HCT116 (cell line): ENCODE results near the gene ZNF346. TPM values are rescaled to one million over a fixed set of nuclear protein-coding genes. Genes with fewer than 3 reads are reported as not detected.

Experiments
- ATAC-seq: fragments of 200-7000 bp; cut with Tn5 transposase; 2 replicates; pipeline ENCODE4 v1.9.1; 2020; ENCODE audit warnings: mild to moderate bottlenecking, moderate library complexity
- BruUV-seq: library from RNA; stranded (reverse); fragments of 400-500 nt; replicated peaks from 2 replicates; lab custom pipeline; 2021; lab: Mats Ljungman, UMichigan
- CTCF ChIA-PET: fragments of 300-600 bp; sonication (Branson Sonifier 250); formaldehyde crosslinking; loops from one replicate; lab custom pipeline; 2021; ENCODE audit warnings: antibody characterized with exemption; lab: Charles Lee
- POLR2A ChIA-PET: fragments of 300-600, 350-600 bp; sonication (Branson Sonifier 250); formaldehyde crosslinking; loops from one replicate; lab custom pipeline; 2021; ENCODE audit warnings: antibody characterized with exemption; lab: Charles Lee
- RAD21 ChIA-PET, 2 experiments: fragments of 300-600 bp; sonication (Branson Sonifier 250); formaldehyde crosslinking; loops; one replicate each; lab custom pipeline; 2023; ENCODE audit warnings: low total read pairs in 2 of 2; ENCODE audit not compliant: uncharacterized antibody in 2 of 2, unreplicated experiment in 2 of 2, low non-redundant PET in 1 of 2; lab: Charles Lee
- DNase-seq: peaks from one replicate; pipeline ENCODE4 v3.0.0-alpha.2; 2010; ENCODE audit warnings: low read depth, low spot score
- H2AFZ ChIP-seq: fragments of 200-600 bp; shearing (Covaris generic), sonication (generic); 2 replicates; pipeline ENCODE4 v1.6.1; 2017; ENCODE audit warnings: low read depth, mixed run types, mixed read lengths, antibody characterized with exemption, low read length; ENCODE audit not compliant: poor library complexity, severe bottlenecking
- H3K27ac ChIP-seq: 2 replicates; pipeline ENCODE4 v1.5.1; 2012; ENCODE audit warnings: low read depth, low read length
- H3K27me3 ChIP-seq: fragments of 200-600 bp; sonication (generic); 2 replicates; pipeline ENCODE4 v1.6.1; 2016; ENCODE audit warnings: mixed run types, low read length, mixed read lengths; ENCODE audit not compliant: insufficient read depth
- H3K36me3 ChIP-seq, 2 experiments: fragments of 200-500 bp in 1 of 2; fragments of 200-600 bp in 1 of 2; sonication (Bioruptor generic) in 1 of 2; sonication (generic) in 1 of 2; 2 replicates each; pipeline versions ENCODE4 v1.5.1 to v1.6.1; 2014 to 2016; ENCODE audit warnings: low read length in 2 of 2, inconsistent platforms in 1 of 2, mixed read lengths in 1 of 2, mixed run types in 1 of 2; ENCODE audit not compliant: insufficient read depth in 2 of 2, control insufficient read depth in 1 of 2
- H3K4me1 ChIP-seq, 2 experiments: fragments of 200-600 bp in 1 of 2; sonication (generic) in 1 of 2; 2 replicates each; pipeline versions ENCODE4 v1.5.1 to v1.6.1; 2012 to 2017; ENCODE audit warnings: low read length in 2 of 2, inconsistent platforms in 1 of 2, mild to moderate bottlenecking in 1 of 2, mixed read lengths in 1 of 2, mixed run types in 1 of 2, moderate library complexity in 1 of 2; ENCODE audit not compliant: insufficient read depth in 2 of 2, control insufficient read depth in 1 of 2
- H3K4me2 ChIP-seq: fragments of 200-600 bp; sonication (generic); 2 replicates; pipeline ENCODE4 v1.6.1; 2017; ENCODE audit warnings: mixed run types, low read length, mixed read lengths
- H3K4me3 ChIP-seq, 2 experiments: fragments of 200-600 bp in 1 of 2; sonication (generic) in 1 of 2; replicated peaks in 1 of 2; 2 replicates each; pipeline ENCODE4 v1.5.1; 2011 to 2016; ENCODE audit warnings: low read length in 2 of 2, control low read depth in 1 of 2, low read depth in 1 of 2, mild to moderate bottlenecking in 1 of 2, mixed read lengths in 1 of 2, mixed run types in 1 of 2
- H3K79me2 ChIP-seq: fragments of 200-600 bp; sonication (generic); 2 replicates; pipeline ENCODE4 v1.6.1; 2017; ENCODE audit warnings: mild to moderate bottlenecking, mixed run types, low read length, moderate library complexity, mixed read lengths; ENCODE audit not compliant: insufficient read depth
- H3K9ac ChIP-seq: fragments of 200-600 bp; sonication (generic); 2 replicates; pipeline ENCODE4 v1.6.1; 2016; ENCODE audit warnings: low read length, mixed read lengths
- H3K9me2 ChIP-seq: fragments of 200-600 bp; sonication (generic), shearing (Covaris generic); 2 replicates; pipeline ENCODE4 v1.6.1; 2017; ENCODE audit warnings: mixed run types, mild to moderate bottlenecking, moderate library complexity; ENCODE audit not compliant: insufficient read depth
- H3K9me3 ChIP-seq, 2 experiments: fragments of 200-500 bp in 1 of 2; fragments of 200-600 bp in 1 of 2; sonication (Bioruptor generic) in 1 of 2; sonication (generic) in 1 of 2; 2 replicates each; pipeline ENCODE4 v1.6.1; 2014 to 2017; ENCODE audit warnings: low read length in 2 of 2, mixed read lengths in 2 of 2, inconsistent platforms in 1 of 2, low read depth in 1 of 2, mild to moderate bottlenecking in 1 of 2, mixed run types in 1 of 2, moderate library complexity in 1 of 2; ENCODE audit not compliant: control insufficient read depth in 1 of 2, insufficient read depth in 1 of 2
- H4K20me1 ChIP-seq: fragments of 200-600 bp; sonication (generic), shearing (Covaris generic); 2 replicates; pipeline ENCODE4 v1.6.1; 2017; ENCODE audit warnings: mixed run types, mild to moderate bottlenecking, moderate library complexity; ENCODE audit not compliant: insufficient read depth
- ATF3 ChIP-seq: IDR thresholded peaks from 2 replicates; pipeline ENCODE4 v1.6.1; 2012
- CBX3 ChIP-seq: IDR thresholded peaks from 2 replicates; pipeline ENCODE4 v1.6.1; 2012; ENCODE audit warnings: low read depth
- CEBPB ChIP-seq: IDR thresholded peaks from 2 replicates; pipeline ENCODE4 v1.6.1; 2012; ENCODE audit warnings: low read depth
- CTCF ChIP-seq, 3 experiments: fragments of 200-600 bp in 1 of 3; sonication (generic) in 1 of 3; IDR thresholded peaks in 2 of 3; conservative IDR thresholded peaks in 1 of 3; 2 replicates each; pipeline ENCODE4 v1.5.1; 2012 to 2017; ENCODE audit warnings: low read depth in 2 of 3, low read length in 2 of 3, antibody characterized with exemption in 1 of 3, borderline replicate concordance in 1 of 3, control low read depth in 1 of 3, mild to moderate bottlenecking in 1 of 3, mixed read lengths in 1 of 3, mixed run types in 1 of 3, moderate library complexity in 1 of 3; ENCODE audit not compliant: insufficient read depth in 1 of 3
- EGR1 ChIP-seq: IDR thresholded peaks from 2 replicates; pipeline ENCODE4 v1.6.1; 2012; ENCODE audit warnings: low read depth
- MAX ChIP-seq: IDR thresholded peaks from 2 replicates; pipeline ENCODE4 v1.6.1; 2012
- REST ChIP-seq: IDR thresholded peaks from 2 replicates; pipeline ENCODE4 v1.6.1; 2012; ENCODE audit warnings: low read depth
- SIN3A ChIP-seq: IDR thresholded peaks from 2 replicates; pipeline ENCODE4 v1.6.1; 2012; ENCODE audit warnings: low read depth
- TCF7L2 ChIP-seq: IDR thresholded peaks from 2 replicates; pipeline ENCODE4 v1.7.0; 2011; ENCODE audit warnings: borderline replicate concordance, inconsistent platforms; ENCODE audit not compliant: insufficient read depth, insufficient read length; ENCODE audit errors: extremely low read depth
- YY1 ChIP-seq: IDR thresholded peaks from 2 replicates; pipeline ENCODE4 v1.6.1; 2011; ENCODE audit warnings: low read length, low read depth, moderate library complexity, mild to moderate bottlenecking; ENCODE audit not compliant: insufficient replicate concordance; ENCODE audit errors: extremely low read depth
- ZBTB33 ChIP-seq: IDR thresholded peaks from 2 replicates; pipeline ENCODE4 v1.6.1; 2011; ENCODE audit warnings: mild to moderate bottlenecking, low read length, moderate library complexity; ENCODE audit not compliant: insufficient replicate concordance; ENCODE audit errors: extremely low read depth
- ZNF274 ChIP-seq: fragments of 200-500 bp; sonication (Bioruptor generic); IDR thresholded peaks from 2 replicates; pipeline ENCODE4 v1.6.1; 2014; ENCODE audit warnings: mild to moderate bottlenecking, low read depth, low read length, inconsistent platforms
- intact Hi-C: fragments of 100-400 bp; cut with micrococcal nuclease; formaldehyde crosslinking; loops from 2 replicates; pipeline ENCODE4 v1.10.0; 2022
- total RNA-seq: library from RNA; stranded (reverse); gene quantifications from one replicate; pipeline ENCODE4 v1.2.1, GENCODE V29; 2021; ENCODE audit not compliant: unreplicated experiment

ZNF346 gene
- total RNA-seq, 1 experiment from 2014 or later: 13.7 TPM

GRCh38 chr5:177085985-177086653 is 63.6 kb downstream of the ZNF346 start (continued):
- TF ChIP-seq CEBPB (no peak), TCF7L2 (no peak), REST (no peak), CBX3 (no peak), ZNF274 (no peak)

GRCh38 chr5:177086654-177087397 is 64.3 kb downstream of the ZNF346 start, which contains the start of gene FGFR4:
Gene FGFR4 (plus strand): TSS chr5:177086915. CDS start chr5:177089603, 2,688 bp downstream.
- Histone ChIP-seq H2AFZ (peak within 1 kb of the TSS; percentile 58), H3K27me3 (no peaks in the 10 kb centered on the region), H3K4me1 (peaks cover 6 to 13% of the 10 kb centered on the region in 2 experiments; a peak in 3 of 4 replicates), H3K27ac (peak within 1 kb of the TSS; percentile 80), H3K4me2 (peak within 1 kb of the TSS; percentile 96), H3K9me2 (no peaks in the 10 kb centered on the region), H3K79me2 (peaks cover 21% of the 10 kb centered on the region), H4K20me1 (no peaks in the 10 kb centered on the region), H3K4me3 (peak within 1 kb of the TSS; percentile 77 to 96), H3K9me3 (no peaks in the 10 kb centered on the region), H3K36me3 (peaks cover 0 to 12% of the 10 kb centered on the region in 2 experiments; a peak in 1 of 4 replicates), H3K9ac (peak within 1 kb of the TSS; percentile 94)
- peak; percentile 78 for DNase-seq
- RAD21 ChIA-PET: interaction anchor here (0.5 to 1.6 kb wide), 5 partner anchors 8 to 426 kb away, joined by 3 to 5 read pairs (median 4); no protein-coding TSS in a partner anchor
- intact Hi-C loops: no loop called here
- peak; percentile 89 for ATAC-seq
- CTCF ChIA-PET: interaction anchor here (0.7 to 6.8 kb wide), 12 partner anchors 8 to 440 kb away, joined by 3 to 64 read pairs (median 4); partner anchors contain the start of gene TSPAN17
- no TSS peak for BruUV-seq
- POLR2A ChIA-PET: interaction anchor here (0.5 to 1.7 kb wide), 9 partner anchors 9 to 411 kb away, joined by 3 to 6 read pairs (median 3); partner anchors contain the start of gene PDLIM7
- TF ChIP-seq YY1 (no peak), EGR1 (peak; percentile 83), CTCF (IDR thresholded peaks at IDR 0.05 in 2 of 3, conservative IDR thresholded peaks at IDR 0.05 in 1 of 3; ENCODE audit: borderline replicate concordance in 1 of 3, insufficient read depth in 1 of 3, low read depth in 2 of 3, low read length in 2 of 3) (peak in 2 of 3 experiments; percentile 79 to 92; a peak in 5 of 6 replicates), ZBTB33 (no peak), MAX (peak; percentile 78), SIN3A (peak; percentile 67; the same call in 1 of the 2 replicates), TCF7L2 (peak; percentile 20), ATF3 (no peak)
